Measurements from ENCODE around the gene PNPLA7.

DNA sequence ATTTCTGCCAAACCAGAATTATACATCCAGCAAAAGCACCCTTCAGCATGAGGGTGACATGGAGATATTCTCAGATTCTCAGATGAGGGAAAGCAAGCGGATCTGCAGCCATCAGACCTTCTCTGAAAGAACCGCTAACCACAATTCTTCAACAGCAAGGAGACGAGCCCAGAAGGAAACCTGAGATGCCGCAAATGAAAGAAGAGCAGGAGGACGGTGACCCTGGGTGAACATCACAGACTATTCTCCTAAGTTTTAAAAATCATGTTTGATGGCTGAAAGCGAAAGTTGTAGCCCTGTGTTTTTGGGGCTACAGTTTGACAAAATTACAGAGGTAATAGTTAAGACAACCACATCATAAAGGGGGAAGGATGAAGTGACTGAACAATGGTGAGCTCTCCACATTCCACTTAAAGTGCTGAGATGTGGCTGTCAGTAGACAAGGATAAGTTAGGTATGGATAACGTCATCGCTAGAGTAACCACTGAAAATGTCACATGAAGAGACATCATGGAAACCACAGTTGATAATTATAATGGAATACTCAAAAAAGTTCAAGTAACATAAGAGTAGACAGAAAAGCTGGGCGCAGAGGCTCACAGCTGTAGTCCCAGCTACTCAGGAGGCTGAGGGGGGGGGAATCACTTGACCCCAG is 59.5 kb downstream of the PNPLA7 start:
- TF ChIP-seq CTCF (IDR thresholded peaks at IDR 0.05 in 4 of 5, conservative IDR thresholded peaks at IDR 0.05 in 1 of 5) (no peak), POLR2A (IDR thresholded peaks at IDR 0.05) (no peak)

All from gastrocnemius medialis (tissue), 4 donors.